NCI-H1436 treated with DMSO at 0.1 percent for 48 hours (cell line): Measurements from ENCODE around the gene ABAT.

Source experiments
- DNase-seq: peaks from one replicate; lab custom pipeline; 2025; lab: John Stamatoyannopoulos, UW

Gene ABAT

GRCh38 chr16:8717892-8718415, 43.5 kb downstream of the ABAT start:
- DNase-seq, result no peak

- no peak for DNase-seq
Measured at GRCh38 chr16:8718851-8719680, 44.6 kb downstream of the ABAT start.

GRCh38 chr16:8720080-8720966, 45.9 kb downstream of the ABAT start:
- no peak for DNase-seq

- DNase-seq, result no peak
Measured at GRCh38 chr16:8720967-8721308, 46.5 kb downstream of the ABAT start.

GRCh38 chr16:8721336-8722024, 47.1 kb downstream of the ABAT start:
- peak; percentile 32 for DNase-seq

- DNase-seq, result no peak
Measured at GRCh38 chr16:8722025-8722348, 47.6 kb downstream of the ABAT start.

GRCh38 chr16:8725513-8726178, 51.2 kb downstream of the ABAT start:
- no peak for DNase-seq

GRCh38 chr16:8727131-8727806, 52.9 kb downstream of the ABAT start:
- no peak for DNase-seq

- no peak for DNase-seq
Measured at GRCh38 chr16:8727857-8728618, 53.6 kb downstream of the ABAT start.

- no peak for DNase-seq
Measured at GRCh38 chr16:8729779-8730334, 55.4 kb downstream of the ABAT start.

- no peak for DNase-seq
Measured at GRCh38 chr16:8730335-8730915, 56.0 kb downstream of the ABAT start.

GRCh38 chr16:8733849-8734540, 59.6 kb downstream of the ABAT start:
- no peak for DNase-seq

- DNase-seq, result no peak
Measured at GRCh38 chr16:8735574-8735973, 61.2 kb downstream of the ABAT start.

- DNase-seq, result no peak
Measured at GRCh38 chr16:8736123-8736668, 61.8 kb downstream of the ABAT start.

GRCh38 chr16:8739151-8739550, 64.7 kb downstream of the ABAT start:
- no peak for DNase-seq

GRCh38 chr16:8739989-8740704, 65.7 kb downstream of the ABAT start:
- no peak for DNase-seq

- no peak for DNase-seq
Measured at GRCh38 chr16:8740775-8741355, 66.4 kb downstream of the ABAT start.

- DNase-seq, result no peak
Measured at GRCh38 chr16:8741636-8742035, 67.2 kb downstream of the ABAT start.
